Esophagus muscularis mucosa (tissue), 4 donors: ENCODE measurements around the gene INPP5B. TPM values are rescaled to one million over a fixed set of nuclear protein-coding genes. Genes with fewer than 3 reads are reported as not detected.

Experiments used
- DNase-seq: peaks from one replicate; pipeline ENCODE4 v3.0.0-alpha.2; 2017; ENCODE audit errors: extremely low spot score
- H3K27ac ChIP-seq, 4 donors: fragments of 200-600 bp; sonication (generic); replicated peaks in 1 of 4; 1 replicate in 3 of 4; 2 replicates in 1 of 4; pipeline ENCODE4 v1.5.1; 2016 to 2019; ENCODE audit warnings: mild to moderate bottlenecking in 1 of 4
- H3K27me3 ChIP-seq, 4 donors: fragments of 200-600 bp; sonication (generic); one replicate each; pipeline versions ENCODE4 v1.5.1 to v1.6.0; 2016 to 2019
- H3K36me3 ChIP-seq, 4 donors: fragments of 200-600 bp; sonication (generic); one replicate each; pipeline ENCODE4 v1.5.1; 2016 to 2019
- H3K4me1 ChIP-seq, 4 donors: fragments of 200-600 bp; sonication (generic); one replicate each; pipeline ENCODE4 v1.5.1; 2016 to 2019
- H3K4me3 ChIP-seq, 4 donors: fragments of 200-600 bp; sonication (generic); 1 replicate in 2 of 4; 2 replicates in 2 of 4; pipeline ENCODE4 v1.5.1; 2016 to 2019; ENCODE audit warnings: mild to moderate bottlenecking in 4 of 4, moderate library complexity in 1 of 4
- H3K9me3 ChIP-seq, 4 donors: fragments of 200-600 bp; sonication (generic); 1 replicate in 3 of 4; 2 replicates in 1 of 4; pipeline ENCODE4 v1.5.1; 2016 to 2019
- EP300 ChIP-seq: sonication (generic); formaldehyde crosslinking; IDR thresholded peaks from one replicate; pipeline ENCODE4 v1.6.1; 2017; ENCODE audit warnings: antibody characterized with exemption
- POLR2A ChIP-seq: fragments of 450-650 bp; IDR thresholded peaks from one replicate; pipeline ENCODE4 v1.6.1; 2017; ENCODE audit warnings: antibody characterized with exemption, moderate library complexity, mild to moderate bottlenecking, low read depth
- POLR2AphosphoS5 ChIP-seq, 2 donors: sonication (generic); formaldehyde crosslinking; IDR thresholded peaks; one replicate each; pipeline ENCODE4 v1.6.1; 2017; ENCODE audit warnings: antibody characterized with exemption in 2 of 2
- WGBS: methylation state at CpG from one replicate; pipeline ENCODE4 v1.1.5; 2018; 5-methylcytosine and 5-hydroxymethylcytosine counted together
- intact Hi-C: fragments of 100-400 bp; cut with DNase I; formaldehyde crosslinking; loops from one replicate; pipeline ENCODE4 v1.15.1; 2023
- total RNA-seq, 4 donors: library from RNA; depleted of rRNA; stranded (reverse); fragments of >200 nt; gene quantifications; one replicate each; pipeline versions ENCODE4 v1.1.0 to v1.2.1, GENCODE V29; 2016
- TF ChIP-seq, protein P1 (sequence below), 3 experiments: fragments of 200-600 bp in 2 of 3; fragments of 450-650 bp in 1 of 3; sonication (generic) in 2 of 3; IDR thresholded peaks; one replicate each; pipeline ENCODE4 v1.5.1; 2017 to 2019; ENCODE audit warnings: antibody characterized with exemption in 3 of 3, mild to moderate bottlenecking in 2 of 3, moderate library complexity in 1 of 3

Gene INPP5B
- total RNA-seq, 4 donors from 2014 or later = 31.1 to 38.9 (median 36.8) TPM

DNA sequence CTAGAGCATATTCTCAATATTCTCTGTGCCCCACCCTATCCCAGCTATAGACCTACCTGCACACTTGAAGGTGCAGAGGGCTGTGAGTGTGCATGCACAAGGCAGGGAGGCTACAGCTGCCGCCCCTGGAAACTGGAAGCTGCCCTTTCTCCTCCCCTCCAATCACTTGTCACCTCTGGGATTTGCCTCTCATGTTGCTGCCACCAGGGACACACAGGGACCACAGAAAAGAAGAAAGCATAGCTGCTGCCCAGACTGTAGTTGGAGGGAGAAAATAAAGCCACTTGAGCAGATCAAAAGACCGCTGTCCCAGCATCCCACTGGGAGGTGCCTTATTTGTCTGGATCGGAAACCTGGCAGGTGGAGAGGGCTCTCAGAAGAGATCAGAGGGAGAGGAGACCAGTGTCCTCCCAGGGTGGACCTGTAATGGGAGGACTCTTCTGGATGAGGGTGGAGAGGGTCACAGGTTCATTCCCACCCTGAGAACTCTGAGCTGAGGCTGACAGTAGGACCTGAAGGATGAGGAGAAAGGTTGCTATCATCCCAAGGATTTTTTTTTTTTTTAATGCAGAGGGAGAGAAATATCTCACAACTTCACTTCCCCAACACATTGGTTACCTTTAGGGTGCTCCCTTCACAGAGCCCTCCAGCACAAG is 7.6 kb upstream of the INPP5B start:
- Histone ChIP-seq H3K4me3 (no peak overlapping the region), H3K36me3 (peaks cover 29 to 42% (median 37%) of the 10 kb centered on the region in 4 donors), H3K4me1 (no peaks in the 10 kb centered on the region), H3K27me3 (no peaks in the 10 kb centered on the region), H3K9me3 (no peaks in the 10 kb centered on the region), H3K27ac (no peak overlapping the region)
- 76% methylated on average over 3 of the region's 3 CpGs for WGBS
- TF ChIP-seq POLR2AphosphoS5 (IDR thresholded peaks at IDR 0.05) (no peak), POLR2A (no peak), EP300 (no peak)
- TF ChIP-seq, protein P1, sequence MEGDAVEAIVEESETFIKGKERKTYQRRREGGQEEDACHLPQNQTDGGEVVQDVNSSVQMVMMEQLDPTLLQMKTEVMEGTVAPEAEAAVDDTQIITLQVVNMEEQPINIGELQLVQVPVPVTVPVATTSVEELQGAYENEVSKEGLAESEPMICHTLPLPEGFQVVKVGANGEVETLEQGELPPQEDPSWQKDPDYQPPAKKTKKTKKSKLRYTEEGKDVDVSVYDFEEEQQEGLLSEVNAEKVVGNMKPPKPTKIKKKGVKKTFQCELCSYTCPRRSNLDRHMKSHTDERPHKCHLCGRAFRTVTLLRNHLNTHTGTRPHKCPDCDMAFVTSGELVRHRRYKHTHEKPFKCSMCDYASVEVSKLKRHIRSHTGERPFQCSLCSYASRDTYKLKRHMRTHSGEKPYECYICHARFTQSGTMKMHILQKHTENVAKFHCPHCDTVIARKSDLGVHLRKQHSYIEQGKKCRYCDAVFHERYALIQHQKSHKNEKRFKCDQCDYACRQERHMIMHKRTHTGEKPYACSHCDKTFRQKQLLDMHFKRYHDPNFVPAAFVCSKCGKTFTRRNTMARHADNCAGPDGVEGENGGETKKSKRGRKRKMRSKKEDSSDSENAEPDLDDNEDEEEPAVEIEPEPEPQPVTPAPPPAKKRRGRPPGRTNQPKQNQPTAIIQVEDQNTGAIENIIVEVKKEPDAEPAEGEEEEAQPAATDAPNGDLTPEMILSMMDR (IDR thresholded peaks at IDR 0.05) = no peak
- intact Hi-C loops = no loop called here
- DNase-seq = no peak

- intact Hi-C loops = no loop called here
- no peak overlapping the region for H3K4me3 ChIP-seq
- DNase-seq = no peak
- no peaks in the 10 kb centered on the region for H3K27me3 ChIP-seq
- H3K4me1 ChIP-seq = peaks cover 0 to under 1% (median 0%) of the 10 kb centered on the region in 4 donors
- H3K27ac ChIP-seq = no peak overlapping the region
- H3K36me3 ChIP-seq = peaks cover 15 to 25% (median 20%) of the 10 kb centered on the region in 4 donors
- TF ChIP-seq POLR2AphosphoS5 (IDR thresholded peaks at IDR 0.05) (no peak), POLR2A (no peak), EP300 (no peak)
- TF ChIP-seq, protein P1 (IDR thresholded peaks at IDR 0.05) = no peak
- H3K9me3 ChIP-seq = no peaks in the 10 kb centered on the region
- 78% methylated on average over 3 of the region's 3 CpGs for WGBS
These were observed 5.9 kb upstream of the INPP5B start for GRCh38 chr1:37952738-37953137.

- WGBS = 78% methylated on average over 4 of the region's 4 CpGs
- DNase-seq = no peak
- H3K27ac ChIP-seq = no peak overlapping the region
- TF ChIP-seq POLR2AphosphoS5 (IDR thresholded peaks at IDR 0.05) (no peak), POLR2A (no peak), EP300 (no peak)
- TF ChIP-seq, protein P1 (IDR thresholded peaks at IDR 0.05) = no peak
- H3K9me3 ChIP-seq = no peaks in the 10 kb centered on the region
- no peaks in the 10 kb centered on the region for H3K27me3 ChIP-seq
- peaks cover 7 to 17% (median 13%) of the 10 kb centered on the region in 4 donors for H3K36me3 ChIP-seq
- intact Hi-C loops = no loop called here
- H3K4me3 ChIP-seq = no peak overlapping the region
- H3K4me1 ChIP-seq = peaks cover 6 to 8% (median 7%) of the 10 kb centered on the region in 4 donors
These were observed 5.2 kb upstream of the INPP5B start for GRCh38 chr1:37951783-37952624.

DNA sequence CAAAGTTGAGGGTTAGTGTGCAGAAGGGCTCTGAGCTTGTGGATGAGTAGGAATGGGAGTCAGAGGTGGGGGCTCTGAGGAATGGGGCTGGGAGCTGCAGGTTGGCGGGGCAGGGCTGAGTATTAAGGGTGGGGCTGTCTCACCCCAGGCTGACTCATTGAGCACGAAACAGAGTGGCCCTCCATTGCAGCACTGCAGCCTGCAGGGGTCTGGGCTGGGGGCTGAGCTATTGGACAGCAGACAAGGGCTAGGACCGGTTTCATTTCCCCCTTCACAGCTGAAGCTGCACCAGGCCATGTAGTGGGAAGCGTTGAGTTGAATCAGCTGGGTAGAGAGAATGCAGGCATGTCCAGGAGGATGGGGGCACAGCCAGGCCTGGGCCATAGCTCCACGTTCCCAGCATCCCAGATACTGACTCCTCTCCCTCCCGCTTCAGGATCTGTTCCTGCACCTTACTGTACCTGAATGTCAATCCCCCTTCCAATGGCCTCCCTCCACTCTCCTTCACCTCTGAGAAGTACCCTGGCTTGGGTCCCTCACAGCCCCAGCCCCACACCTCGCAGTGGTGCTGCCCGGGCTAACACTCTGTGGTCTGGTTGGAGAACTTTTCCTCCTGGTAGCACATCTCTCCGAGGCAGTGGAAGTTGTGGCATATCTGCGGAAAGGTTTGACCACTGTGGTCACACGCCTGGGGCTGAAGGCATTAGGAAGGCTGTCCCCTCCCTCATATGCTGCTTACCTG is 4.4 kb upstream of the INPP5B start:
- intact Hi-C loops = no loop called here
- TF ChIP-seq POLR2AphosphoS5 (IDR thresholded peaks at IDR 0.05) (no peak), POLR2A (no peak), EP300 (no peak)
- TF ChIP-seq, protein P1 (IDR thresholded peaks at IDR 0.05) = no peak
- Histone ChIP-seq H3K27me3 (no peaks in the 10 kb centered on the region), H3K4me1 (peaks cover 9 to 11% (median 10%) of the 10 kb centered on the region in 4 donors), H3K9me3 (no peaks in the 10 kb centered on the region), H3K27ac (no peak overlapping the region), H3K4me3 (no peak overlapping the region), H3K36me3 (peaks cover 0 to 10% (median 5%) of the 10 kb centered on the region in 4 donors)
- DNase-seq = no peak
- WGBS = 86% methylated on average over 10 of the region's 11 CpGs
